ENCODE results near the gene APH1B.

The APH1B gene

DNA sequence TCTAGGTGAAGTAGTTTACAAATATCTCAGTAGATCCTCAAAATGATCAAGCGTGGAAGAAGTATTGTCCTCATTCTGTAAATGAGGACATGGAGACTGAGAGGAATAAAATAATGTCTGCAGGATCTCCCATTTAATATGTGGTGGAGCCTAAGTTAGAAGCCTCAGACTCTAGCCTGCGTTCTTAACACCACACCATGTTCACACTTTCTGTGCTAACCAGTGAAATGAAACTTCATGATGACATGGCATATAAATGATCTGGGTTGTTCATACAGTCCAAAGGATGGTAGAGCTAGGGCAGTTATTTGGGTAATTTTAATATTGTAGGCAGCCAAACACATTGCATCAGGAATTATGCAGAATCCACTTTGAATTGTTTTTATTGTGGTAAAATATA, 25.1 kb upstream of the APH1B start:
- no peak for DNase-seq (ENCODE audit: low read depth)

DNA sequence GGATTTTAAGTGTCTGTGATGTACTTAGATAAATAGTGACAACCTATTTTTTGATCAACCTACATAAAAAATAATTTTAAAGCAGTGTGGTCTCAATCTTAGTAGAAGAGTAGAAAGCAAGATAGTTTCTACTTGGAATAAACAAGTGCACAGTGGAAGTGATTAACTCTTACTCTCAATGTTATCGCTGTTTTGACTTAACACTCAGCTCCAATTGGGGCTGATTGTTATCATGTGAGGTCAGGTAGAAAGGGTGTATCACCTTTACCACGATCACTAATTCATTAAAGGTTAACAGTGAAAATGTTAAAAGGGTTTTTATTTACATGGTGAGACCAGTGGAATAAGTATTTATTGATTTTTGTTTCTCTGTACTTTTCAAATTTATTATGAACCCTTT, 22.4 kb upstream of the APH1B start:
- DNase-seq (ENCODE audit: low read depth), result no peak

- DNase-seq (ENCODE audit: low read depth), result no peak
These were observed 21.9 kb upstream of the APH1B start for GRCh38 chr15:63255489-63255990.

- DNase-seq (ENCODE audit: low read depth), result no peak
These were observed 20.8 kb upstream of the APH1B start for GRCh38 chr15:63256433-63257274.

DNA sequence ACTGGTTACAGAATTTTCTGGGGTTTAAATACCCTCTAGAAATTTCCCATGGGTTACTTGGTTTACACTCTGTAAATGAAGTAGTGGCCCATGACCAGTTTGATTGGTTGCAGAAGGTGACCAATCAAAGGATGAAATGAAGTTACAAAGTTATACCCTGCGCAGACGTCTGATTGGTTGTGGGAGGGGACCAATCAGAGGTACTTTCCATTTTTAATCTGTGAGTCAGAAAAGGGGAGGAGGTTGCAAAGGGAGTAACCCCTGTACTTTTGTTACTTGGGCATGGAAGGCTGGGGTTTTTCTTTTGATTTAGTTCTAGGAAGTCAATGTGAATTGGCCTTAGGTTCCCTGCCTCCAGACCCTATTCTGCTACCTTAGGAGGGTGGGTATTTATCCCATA, 18.7 kb upstream of the APH1B start:
- DNase-seq (ENCODE audit: low read depth), result no peak

GRCh38 chr15:63260791-63261190, 16.6 kb upstream of the APH1B start:
- DNase-seq (ENCODE audit: low read depth), result no peak

DNA sequence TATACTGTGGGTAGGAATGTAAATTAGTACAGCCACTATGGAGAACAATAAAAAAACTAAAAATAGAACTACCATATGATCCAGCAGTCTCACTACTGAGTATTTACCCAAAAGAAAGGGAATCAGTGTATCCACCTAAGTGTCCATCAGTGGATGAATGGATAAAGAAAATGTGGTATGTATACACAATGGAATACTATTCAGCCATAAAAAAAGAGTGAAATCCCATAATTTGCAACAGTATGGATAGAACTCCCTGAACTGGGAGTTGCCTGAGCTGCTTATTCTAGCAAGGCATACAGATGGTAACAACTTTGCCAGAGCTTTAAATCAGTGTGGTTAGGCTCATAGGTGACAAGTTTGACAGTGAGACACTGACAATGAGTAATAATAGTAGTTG, 16.1 kb upstream of the APH1B start:
- no peak for DNase-seq (ENCODE audit: low read depth)

DNA sequence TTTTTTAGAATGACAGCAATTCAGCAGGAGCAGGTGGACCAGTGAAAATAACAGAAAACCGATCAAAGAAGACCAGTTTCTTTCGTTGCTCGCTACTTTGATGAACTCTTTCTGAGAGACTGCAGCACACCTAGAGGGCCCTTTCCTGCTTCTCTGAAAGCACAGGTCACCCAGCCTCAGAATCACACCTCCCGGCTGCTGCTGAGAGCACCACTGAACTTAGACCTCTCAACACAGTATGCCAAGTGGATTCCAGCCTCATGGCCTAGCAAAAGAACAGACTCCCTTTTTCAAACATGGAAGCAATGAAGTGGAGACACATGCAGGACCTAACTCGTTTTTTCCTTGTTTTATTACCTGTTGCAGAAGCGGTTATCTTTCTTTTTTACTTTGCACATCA, 13.9 kb upstream of the APH1B start:
- no peak for DNase-seq (ENCODE audit: low read depth)

GRCh38 chr15:63264688-63265293, 12.6 kb upstream of the APH1B start:
- no peak for DNase-seq (ENCODE audit: low read depth)

DNA sequence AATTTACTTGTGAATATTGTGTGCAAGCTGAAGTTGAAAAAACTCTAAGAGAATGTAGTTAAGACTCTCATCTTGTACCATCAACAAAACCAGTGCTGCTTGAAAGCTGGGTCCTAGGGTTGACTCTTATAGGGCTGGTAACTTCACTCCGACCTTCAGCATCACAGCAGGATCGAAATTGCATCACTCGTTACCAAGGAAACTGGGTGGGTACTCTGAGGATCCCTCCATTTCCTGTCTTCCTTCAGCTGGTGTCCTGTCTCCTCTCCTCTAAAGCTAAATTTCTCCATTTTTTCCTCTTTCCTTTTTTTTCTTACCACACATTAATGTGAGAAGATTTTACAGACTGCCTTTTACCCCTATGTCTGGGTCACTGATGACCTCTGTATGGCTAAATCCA, 3.0 kb upstream of the APH1B start:
- DNase-seq (ENCODE audit: low read depth), result no peak

DNA sequence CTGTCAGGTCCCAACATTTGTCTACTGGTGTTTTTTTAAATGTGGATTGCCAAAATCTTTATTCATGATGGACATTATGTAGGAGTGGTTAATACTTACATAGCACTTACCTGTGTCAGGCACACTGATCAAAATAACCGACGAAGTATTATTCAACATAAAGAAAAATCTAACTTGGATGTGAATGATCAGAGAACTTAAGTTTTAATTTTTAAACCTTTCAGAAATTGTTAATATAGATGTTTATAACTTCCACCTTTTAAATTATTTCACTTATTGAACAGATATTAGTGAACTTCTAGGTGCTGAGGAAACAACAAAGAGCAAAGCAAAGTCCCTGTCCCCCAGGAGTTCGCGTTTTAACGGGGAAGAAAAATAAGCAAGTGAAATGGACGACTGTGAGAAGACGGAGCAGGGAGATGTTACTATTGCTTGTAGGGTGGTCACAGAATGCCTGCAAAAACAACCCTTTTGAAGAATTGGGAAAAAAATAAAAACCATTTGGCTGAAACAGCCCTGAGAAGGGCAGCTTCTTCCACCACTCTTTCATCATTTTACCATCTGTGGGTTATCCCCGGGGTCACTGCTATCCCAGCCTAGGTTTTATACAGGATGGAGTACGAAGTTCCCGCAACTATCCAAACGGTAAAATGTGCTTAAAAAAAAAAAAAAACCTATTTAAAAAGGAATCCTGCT, 915 bp upstream of the APH1B start:
- no peak for DNase-seq (ENCODE audit: low read depth)

DNA sequence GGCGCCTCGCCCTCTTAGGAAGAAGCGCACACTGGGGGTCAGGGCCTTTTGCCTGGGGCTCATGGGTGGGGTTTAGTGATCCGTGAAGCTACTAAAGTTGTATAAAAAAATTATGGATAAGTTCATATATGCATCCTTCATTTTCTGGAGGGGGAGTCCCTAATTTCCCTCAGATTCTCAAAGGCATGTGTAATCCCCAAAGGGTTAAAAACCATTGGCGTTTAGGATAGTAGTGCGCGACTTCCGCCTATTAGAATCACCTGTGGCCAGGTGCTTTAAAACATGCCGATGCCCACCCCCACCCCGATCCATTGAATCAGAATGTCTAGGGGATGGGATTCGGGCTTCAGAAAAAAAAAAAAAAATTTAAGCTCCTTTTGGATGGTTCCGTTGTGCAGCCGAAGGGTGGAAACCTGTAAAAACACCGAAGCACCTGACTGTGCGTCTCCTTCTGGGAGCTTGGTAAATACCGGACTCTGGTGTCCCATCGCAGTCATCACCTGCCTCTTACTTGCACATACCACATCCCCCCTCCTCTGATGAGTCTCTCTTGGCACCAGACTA, 570 bp downstream of the APH1B start:
- DNase-seq (ENCODE audit: low read depth), result no peak

- DNase-seq (ENCODE audit: low read depth), result no peak
These were observed 5.7 kb downstream of the APH1B start for GRCh38 chr15:63283126-63283525.

- no peak for DNase-seq (ENCODE audit: low read depth)
These were observed 6.9 kb downstream of the APH1B start for GRCh38 chr15:63284335-63284734.

- no peak for DNase-seq (ENCODE audit: low read depth)
These were observed 9.7 kb downstream of the APH1B start for GRCh38 chr15:63287109-63287508.

- DNase-seq (ENCODE audit: low read depth), result no peak
These were observed 10.9 kb downstream of the APH1B start for GRCh38 chr15:63288342-63288741.

- no peak for DNase-seq (ENCODE audit: low read depth)
These were observed 11.5 kb downstream of the APH1B start for GRCh38 chr15:63288778-63289378.

- no peak for DNase-seq (ENCODE audit: low read depth)
These were observed 14.1 kb downstream of the APH1B start for GRCh38 chr15:63291507-63291906.

GRCh38 chr15:63292241-63292640, 14.8 kb downstream of the APH1B start:
- no peak for DNase-seq (ENCODE audit: low read depth)

DNA sequence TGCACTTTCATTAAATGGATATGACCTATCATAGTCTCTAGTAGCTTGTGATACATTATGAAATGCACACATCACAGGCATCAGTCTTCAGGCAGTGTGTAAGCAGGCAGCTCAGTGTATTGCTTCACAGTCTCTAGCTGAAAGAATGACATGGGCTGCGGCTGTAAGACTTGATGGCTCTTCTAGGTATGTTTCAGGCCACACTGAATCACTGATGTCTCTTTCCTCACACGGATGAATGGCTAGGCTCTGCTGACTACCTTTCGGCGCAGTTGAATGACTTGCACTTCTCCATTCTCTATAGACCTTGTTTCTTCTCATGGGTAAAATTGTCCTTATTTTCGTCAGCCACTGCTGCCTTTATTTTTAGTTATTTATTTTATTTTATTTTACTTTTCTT, 15.4 kb downstream of the APH1B start:
- no peak for DNase-seq (ENCODE audit: low read depth)

- DNase-seq (ENCODE audit: low read depth), result no peak
These were observed 17.0 kb downstream of the APH1B start for GRCh38 chr15:63294359-63294758.

- DNase-seq (ENCODE audit: low read depth), result no peak
These were observed 17.9 kb downstream of the APH1B start for GRCh38 chr15:63295341-63295740.
